HG03342 (cell line): ENCODE results near the gene LEUTX.
"Not testable (repeated sequence)": the region's sequence is repeated elsewhere in the genome, so short reads cannot be mapped to it uniquely, and the experiment has no call there.

Source experiments
- ATAC-seq: cut with Tn5 transposase; IDR thresholded peaks from one replicate; pipeline ENCODE4 v1.9.1; 2021; ENCODE audit warnings: mild to moderate bottlenecking, moderate library complexity; ENCODE audit not compliant: unreplicated experiment

LEUTX gene, protein sequence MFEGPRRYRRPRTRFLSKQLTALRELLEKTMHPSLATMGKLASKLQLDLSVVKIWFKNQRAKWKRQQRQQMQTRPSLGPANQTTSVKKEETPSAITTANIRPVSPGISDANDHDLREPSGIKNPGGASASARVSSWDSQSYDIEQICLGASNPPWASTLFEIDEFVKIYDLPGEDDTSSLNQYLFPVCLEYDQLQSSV

DNA sequence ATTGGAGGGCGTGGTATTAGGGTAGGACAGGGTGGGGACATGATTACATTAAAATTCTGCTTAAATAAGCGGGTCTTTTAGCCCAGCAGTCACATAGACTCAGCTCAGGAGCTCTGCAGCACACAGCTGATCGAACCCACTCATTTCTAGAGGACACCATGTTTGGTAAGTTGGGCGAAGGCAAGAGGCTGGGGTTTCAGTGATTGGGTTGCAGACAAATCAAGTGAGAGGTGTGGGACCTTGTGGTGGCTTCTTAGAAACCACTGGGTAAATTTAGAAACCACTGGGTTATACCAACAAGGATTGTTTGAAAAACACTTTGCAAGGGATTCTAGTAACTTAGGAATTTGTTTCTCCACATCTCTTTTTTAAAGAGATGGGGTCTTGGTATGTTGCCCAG is at the start of gene LEUTX:
LEUTX (plus strand) TSS at position 92 of the 400 bp plus-strand sequence; CDS start at position 159, 67 bp downstream.
- no peak for ATAC-seq

DNA sequence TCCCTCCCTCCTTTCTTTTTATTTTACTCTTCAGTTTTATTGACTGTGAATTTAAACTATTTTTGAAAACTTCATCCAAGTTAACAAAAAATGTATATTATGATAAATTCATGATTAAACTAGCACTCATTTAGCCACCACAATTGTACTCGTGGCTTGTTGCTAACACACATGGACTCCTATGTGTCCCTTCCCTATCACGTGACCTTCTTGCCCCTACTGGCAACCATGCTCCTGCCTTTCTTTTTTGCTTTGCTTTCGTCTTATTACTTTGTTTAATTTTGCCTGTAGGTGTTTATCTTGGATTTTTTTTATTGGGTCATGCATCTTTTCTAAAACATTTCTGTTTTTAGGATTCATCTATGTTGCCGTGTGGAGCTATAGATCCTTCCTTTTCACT is 49.1 kb upstream of the LEUTX start:
- no peak for ATAC-seq

DNA sequence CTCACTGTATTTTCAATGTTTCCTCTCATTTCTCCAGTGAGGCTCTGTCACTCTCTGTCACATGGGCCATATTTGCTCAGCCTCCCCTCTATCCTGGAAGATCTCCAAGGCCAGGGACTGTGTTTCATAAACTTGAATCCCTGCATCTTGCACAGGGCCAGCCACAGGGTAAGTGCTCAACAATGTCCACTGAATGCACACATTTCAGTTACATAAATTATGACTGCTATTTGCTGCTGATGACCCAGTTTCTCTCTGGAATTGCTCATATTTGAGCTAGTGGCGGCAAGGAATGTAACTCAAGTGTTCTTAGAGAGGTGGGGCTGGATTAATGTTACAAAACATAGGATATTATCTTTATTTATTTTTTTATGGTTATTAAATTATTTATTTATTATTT is 47.0 kb upstream of the LEUTX start:
- ATAC-seq = no peak

DNA sequence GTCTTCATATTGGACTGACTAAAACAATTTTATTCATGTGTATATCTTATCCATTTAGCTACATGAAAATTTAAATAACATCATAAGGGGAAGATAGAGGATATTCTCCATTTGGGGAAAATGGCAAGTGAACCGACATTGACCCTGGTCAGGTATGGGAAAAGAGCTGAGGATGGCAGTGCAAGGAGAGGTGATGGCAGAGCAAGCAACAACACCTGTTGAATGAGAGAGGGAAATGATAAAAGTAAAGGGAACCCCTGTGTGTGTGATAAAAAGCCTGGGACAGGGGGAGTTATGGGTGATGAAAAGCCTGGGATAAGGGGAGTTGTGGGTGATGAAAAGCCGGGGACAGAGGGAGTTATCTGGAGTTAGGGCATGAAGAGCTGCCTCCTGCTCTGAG is 44.8 kb upstream of the LEUTX start:
- ATAC-seq = no peak

DNA sequence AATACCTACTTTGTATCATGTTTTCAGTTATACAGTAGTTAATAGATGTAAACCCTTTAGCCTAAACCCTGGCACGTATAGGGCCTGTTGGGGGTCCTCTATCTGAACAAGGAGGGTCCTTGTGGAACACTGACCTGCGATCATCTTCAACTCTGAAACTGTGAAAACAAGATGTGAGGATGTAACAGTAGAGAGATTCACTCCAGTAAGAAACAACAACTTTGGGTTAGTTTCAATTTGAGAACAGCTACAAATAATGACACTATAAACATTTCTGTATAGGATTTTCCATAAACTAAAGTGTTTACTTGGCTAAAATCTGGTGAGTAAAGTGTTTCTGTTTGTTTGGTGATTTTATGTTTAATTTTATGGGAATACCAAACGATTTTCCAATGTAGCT is 43.0 kb upstream of the LEUTX start:
- no peak for ATAC-seq

DNA sequence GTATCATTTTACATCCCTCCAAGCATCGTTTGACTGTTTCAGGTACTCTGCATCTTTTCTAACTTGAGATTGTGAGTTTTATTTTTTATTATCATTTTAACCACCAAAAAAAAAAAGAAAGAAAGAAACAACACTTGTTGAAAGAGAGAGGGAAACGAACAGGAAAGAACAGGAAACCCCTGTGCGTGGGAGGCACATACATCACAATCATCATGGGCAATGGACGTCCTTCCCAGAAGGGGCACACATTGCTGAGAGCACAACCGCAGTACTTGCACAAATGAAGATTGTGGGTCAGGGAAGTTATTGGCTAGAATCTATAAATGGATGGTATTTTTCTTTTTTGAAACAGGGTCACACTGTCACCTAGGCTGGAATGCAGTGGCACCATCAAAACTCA is 42.6 kb upstream of the LEUTX start:
- ATAC-seq = no peak

DNA sequence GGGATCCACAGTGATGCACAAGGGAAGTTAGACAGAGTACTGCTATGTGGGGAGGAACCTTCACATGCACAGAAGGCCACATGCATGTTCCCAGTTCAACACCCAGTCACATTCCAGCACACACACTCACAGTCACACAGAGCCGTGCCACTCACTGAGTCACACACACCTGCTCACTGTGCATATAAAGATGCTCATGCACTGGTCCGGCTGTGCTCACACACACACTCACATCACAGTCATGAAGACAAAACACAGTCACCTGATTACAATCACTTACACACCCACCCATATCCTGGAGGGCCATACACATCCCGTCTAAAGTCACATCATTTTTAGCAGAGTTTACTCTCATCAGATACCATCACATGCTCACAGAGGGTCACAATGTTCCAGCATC is 41.3 kb upstream of the LEUTX start:
- no peak for ATAC-seq

DNA sequence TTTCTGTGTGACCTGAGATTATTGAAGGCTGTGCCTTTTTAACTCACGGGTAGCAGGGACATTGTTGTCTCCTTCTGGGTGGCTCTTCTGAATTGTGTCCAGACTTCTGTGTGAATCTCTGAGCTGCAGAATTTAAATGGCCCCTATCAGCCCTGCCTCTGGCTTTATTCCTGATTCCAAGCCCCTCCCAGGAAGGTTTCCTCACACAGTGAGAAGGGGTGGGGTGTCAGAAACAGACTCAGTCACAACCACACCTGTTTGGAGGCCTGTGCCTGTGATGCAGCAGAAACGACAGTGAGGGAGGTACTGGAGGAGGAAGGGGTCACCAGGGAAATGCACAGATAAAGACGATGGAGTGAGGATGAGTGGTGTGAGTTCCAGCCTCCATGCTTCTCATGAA is 40.8 kb upstream of the LEUTX start, which contains the start of gene CLC:
CLC (minus strand) TSS at position 139 of the 400 bp plus-strand sequence; CDS start at position 62, 77 bp downstream.
- no peak for ATAC-seq

DNA sequence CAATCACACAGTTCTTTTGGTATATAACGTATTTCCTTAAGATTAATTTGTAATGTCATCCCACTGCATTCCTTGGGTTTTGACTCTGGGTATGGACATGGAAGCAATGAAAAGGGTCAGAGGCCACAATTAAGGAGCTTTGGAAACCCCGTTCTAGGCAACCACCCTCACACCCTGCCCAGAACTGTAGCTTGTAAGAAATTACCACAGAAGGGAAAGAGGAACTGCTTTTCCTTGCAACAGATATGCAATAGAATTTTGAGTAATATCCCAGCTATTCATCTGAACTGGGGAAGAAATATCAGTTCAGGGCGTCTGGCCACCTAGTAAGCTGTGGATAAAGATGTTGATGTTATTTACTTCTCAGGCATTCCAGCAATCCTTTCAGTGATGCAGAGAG is 39.8 kb upstream of the LEUTX start:
- ATAC-seq = no peak

DNA sequence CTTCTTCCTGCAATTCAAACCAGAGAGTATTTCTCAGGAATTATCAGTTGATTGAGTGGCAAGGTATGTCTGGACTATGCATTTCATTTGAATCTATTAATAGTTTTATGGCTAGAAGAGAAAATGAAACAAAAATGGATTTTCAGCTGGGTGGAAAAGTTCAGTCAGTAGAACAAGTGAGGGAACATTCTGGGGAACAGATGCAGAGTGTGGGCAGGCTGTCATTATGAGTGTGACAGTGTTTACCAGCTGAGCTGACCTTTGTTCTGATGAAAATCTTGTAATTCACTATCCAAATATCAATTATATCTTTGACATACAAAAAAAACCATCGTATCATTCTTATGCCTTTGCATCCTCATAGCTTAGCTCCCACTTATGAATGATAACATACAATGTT is 38.3 kb upstream of the LEUTX start:
- no peak for ATAC-seq

DNA sequence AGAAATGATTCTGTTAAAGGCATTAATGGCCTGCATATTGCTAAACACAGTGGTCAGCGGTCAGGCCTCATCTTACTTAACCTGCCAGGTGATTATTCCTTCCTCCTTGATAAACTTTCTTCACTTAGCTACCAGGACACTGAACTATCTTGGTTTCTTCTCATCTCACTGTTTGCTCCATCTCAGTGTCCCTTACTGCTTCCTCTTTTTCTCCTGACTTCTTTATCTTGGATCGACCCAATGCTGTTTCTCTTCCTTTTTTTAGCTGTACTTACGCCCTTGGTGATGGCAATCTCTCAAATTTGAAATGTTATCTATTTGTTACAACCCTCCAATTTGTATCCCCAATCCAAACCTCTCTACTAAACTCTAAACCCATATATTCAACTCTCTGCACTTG is 33.0 kb upstream of the LEUTX start:
- no peak for ATAC-seq

DNA sequence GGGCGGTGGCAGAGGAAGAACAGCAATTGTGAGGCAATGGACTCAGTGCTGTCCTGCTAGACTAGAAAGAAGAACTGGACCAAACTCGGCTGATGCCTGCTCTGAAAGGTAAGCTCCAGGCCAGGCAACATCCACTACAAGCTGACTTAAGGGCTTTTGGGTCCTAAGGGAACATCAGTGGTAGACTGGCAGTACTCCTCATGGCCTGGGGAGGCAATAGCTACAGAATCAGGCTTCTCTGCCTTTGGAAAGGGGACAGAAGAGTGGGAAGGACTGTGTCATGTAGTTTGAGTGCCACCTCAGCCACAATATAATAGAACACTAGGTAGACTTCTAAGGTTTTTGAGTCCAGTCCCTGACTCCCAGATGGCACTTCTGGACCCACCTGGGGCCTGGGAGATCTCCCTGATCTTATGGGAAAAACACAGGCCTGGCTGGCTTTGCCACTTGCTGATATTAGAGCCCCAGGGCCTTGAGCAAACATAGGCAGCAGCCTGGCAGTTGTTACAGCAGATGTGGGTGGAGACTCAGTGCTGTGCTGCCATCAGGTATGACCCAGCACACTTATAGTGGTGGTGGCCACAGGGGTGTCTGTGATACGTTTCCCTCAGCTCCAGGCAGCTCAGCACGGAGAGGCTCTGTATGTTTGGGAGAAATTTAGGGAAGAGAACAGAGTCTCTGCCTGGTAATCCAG is 31.7 kb upstream of the LEUTX start:
- ATAC-seq = no peak

DNA sequence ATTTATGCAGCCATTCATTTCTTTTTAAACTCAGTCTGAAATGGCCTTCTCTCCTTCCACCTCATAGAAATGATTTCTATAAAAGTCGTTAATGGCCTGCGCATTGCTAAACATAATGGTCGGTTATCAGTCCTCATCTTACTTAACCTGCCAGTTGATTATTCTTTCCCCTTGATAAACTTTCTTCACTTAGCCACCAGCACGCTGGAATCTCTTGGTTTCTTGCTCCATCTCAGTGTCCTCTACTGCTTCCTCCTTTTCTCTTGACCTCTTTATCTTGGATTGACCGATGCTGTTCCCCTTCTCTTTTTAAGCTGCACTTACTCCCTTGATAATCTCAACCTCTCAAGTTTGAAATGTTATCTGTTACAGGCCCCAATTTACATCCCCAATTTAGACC is 28.7 kb upstream of the LEUTX start:
- ATAC-seq = no peak

DNA sequence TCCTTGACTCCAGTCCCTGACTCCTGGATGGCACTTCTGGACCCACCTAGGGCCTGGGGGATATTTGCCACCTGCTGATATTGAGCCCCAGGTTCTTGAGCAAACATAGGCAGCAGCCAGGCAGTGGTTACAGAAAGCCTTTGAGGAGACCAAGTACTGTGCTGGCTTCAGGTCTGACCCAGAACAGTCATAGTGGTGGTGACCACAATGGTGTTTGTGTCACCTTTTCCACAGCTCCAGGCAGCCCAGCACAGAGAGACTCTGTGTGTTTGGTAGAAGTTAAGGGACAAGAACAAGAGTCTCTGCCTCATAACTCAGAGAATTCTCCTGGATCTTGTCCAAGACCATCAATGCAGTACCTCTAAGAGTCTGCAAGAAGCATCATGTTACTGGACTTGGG is 26.3 kb upstream of the LEUTX start:
- ATAC-seq = no peak

DNA sequence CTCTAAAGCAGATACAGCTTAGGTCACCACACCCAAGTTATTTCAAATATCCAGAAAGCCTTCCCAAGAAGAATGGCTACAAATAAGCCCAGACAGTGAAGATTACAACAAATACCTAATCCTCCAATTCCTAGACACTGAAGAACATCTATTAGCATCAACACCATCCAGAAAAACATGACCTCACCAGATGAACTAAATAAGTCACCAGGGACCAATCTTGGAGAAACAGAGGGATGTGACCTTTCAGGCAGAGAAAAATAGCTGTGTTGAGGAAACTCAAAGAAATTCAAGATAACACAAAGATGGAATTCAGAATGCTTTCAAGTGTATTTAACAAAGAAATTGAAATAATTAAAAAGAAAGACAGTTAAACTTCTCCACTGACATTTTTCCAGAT is 25.9 kb upstream of the LEUTX start:
- ATAC-seq = no peak

DNA sequence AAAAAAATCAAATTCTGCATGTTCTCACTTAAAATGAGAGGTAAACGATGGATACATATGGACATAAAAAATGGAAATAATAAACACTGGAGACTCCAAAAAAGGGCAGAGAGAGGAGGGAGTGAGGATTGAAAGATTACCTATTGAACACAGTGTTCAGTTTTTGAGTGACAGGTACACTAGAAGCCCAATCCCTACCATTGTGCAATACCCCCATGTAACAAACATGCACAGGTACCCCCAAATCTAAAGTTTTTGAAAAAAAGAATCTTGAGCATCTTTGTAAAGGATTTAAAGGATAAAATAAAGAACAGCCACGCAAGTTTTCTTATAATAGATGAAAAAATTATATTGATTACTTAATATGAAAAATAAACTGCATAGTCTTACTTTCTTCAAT is 24.1 kb upstream of the LEUTX start:
- ATAC-seq = no peak

DNA sequence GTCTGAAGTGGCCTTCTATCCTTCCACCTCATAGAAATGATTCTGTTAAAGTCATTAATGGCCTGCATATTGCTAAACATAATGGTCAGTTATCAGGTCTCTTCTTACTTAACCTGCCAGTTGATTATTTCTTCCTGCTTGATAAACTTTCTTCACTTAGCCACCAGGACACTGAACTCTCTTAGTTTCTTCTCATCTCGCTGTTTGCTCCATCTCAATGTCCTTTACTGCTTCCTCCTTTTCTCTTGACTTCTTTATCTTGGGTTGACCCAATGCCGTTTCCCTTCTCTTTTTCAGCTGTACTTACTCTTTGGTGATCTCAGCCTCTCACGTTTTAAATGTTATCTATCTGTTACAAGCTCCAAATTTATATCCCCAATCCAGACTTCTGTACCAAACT is 23.7 kb upstream of the LEUTX start:
- no peak for ATAC-seq

DNA sequence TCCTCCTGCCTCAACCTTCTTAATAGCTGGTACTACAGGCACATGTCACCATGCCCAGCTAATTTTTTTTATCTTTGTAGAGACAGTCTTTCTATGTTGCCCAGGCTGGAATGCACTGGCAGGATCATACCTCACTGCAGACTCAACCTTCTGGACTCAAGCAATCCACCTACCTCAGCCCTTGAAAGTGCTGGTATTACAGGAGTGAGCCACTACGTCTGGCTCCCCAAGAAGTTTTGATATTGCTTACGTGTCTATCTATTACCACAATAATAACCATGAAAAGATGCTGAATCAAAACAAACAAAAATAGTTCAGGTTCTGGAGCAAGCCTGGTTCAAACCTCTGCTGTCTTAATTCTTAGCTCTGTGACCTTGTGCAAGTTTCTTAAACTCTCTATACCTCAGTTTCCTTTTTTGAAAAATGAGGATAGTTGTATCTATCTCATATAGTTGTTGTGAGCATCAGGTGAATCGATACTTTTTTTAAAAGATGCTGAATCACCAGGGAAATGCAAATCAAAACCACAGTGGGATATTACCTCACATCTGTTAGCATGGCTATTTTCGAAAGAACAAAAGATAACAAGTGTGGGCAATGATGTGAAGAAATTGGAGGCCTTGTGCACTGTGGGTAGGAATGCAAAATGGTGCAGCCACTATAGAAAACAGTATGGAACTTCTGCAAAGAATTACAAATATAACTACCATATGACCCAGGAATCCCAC is 19.0 kb upstream of the LEUTX start:
- ATAC-seq = peak; percentile 29

DNA sequence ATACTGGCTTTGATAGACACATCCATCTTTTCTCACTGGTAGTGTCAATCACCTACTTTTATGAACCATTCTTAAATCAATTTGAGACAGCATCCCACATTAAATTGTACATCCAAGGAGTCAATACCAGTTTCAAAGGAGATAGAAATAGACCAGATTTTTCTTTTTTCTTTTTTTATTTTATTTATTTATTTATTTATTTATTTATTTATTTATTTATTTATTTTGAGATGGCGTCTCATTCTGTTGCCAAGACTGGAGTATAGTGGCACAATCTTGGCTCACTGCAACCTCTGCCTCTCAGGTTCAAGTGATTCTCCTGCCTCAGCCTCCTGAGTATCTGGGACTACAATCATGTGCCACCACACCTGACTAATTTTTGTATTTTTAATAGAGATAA is 16.8 kb upstream of the LEUTX start:
- not testable (repeated sequence) for ATAC-seq

DNA sequence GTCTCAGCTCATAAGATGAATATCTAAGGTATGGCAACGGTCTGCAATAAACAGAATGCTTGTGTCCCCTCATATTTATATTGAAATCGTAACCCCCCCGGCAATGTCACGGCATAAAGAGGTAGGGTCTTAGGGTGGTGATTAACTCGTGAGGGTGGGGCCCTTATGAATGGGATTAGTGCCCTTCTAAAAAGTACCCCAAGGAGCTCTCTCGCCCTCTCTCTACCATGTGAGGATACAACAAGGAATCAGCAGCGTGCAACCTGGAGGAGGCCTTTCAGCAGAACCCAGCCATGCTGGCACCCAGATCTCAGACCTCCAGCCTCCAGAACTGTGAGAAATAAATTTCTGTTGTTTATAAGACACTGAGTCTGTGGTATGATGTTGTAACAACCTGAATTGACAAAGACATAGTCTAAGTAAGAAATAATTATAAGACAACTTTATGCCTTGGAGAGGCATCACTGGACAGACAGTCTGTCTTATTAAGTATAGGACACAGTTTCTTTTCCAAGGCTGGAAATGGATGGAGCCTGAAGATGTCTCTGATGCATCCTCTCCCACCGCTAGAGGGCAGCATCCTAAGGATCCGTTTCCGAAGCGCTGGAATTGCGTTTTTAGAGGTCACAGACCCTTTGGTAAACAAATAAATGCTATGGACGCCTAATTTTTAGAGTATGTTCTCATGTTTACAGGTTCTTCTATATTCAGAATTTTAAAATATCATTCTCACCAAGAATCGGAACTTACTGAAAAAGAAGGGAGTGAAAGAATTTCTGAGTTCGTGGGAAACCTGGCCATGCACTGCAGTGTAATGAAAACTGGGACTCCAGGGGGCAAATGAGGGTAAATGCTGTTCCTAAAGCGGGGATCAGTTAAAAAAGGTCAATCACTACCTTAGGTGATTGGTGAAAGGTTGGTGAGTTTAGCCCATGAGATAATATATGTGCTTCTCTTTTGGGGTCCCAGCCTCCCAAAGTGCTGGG is 13.3 kb upstream of the LEUTX start:
- ATAC-seq = no peak

DNA sequence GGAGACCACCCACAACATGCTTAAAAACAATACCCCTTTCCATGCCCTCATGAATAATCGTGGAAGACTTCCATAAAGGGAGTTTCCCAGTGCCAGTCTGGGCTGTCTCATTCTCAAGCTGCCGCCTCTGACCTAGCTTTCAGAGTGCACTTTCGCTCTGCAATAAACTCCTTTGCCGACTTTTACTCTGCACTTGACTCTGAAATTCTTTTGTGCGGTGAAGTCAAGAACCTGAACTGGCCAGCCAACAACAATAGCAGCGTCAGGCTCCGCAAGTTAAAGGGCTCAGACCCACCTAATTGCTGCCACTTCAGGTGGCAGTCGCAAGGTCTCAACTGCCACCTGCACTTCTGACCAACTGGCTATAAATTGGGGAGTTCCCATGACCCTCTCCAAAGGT is 10.3 kb upstream of the LEUTX start:
- no peak for ATAC-seq
